ENCODE measurements around the gene PPM1D. TPM values are rescaled to one million over a fixed set of nuclear protein-coding genes. Genes with fewer than 3 reads are reported as not detected.
"Not testable (repeated sequence)": the region's sequence is repeated elsewhere in the genome, so short reads cannot be mapped to it uniquely, and the experiment has no call there.

PPM1D gene
- 10 to 100 TPM in 7 of 12 donors, 1 to 10 TPM in 3, not detected in 2; 9.7 to 16.4 (median 10.7) TPM for polyA plus RNA-seq (ENCODE audit: insufficient read length in 12 of 12)
- long read RNA-seq, donor 1, partial matches to known transcripts, result 8 of 8 reads
- long read RNA-seq, donor 1, other reads (novel, unspliced or antisense), result 0 of 8 reads
- long read RNA-seq, donor 2, full-length matches to known transcripts, result 5 of 5 reads
- long read RNA-seq, donor 2, partial matches to known transcripts, result 0 of 5 reads
- long read RNA-seq, donor 2, other reads (novel, unspliced or antisense), result 0 of 5 reads
- long read RNA-seq, donor 3, result 0 reads
- long read RNA-seq, donor 4, full-length matches to known transcripts, result 1 of 1 reads
- long read RNA-seq, donor 4, partial matches to known transcripts, result 0 of 1 reads
- long read RNA-seq, donor 4, other reads (novel, unspliced or antisense), result 0 of 1 reads
- long read RNA-seq, donor 5, full-length matches to known transcripts, result 5 of 5 reads
- long read RNA-seq, donor 5, partial matches to known transcripts, result 0 of 5 reads
- long read RNA-seq, donor 5, other reads (novel, unspliced or antisense), result 0 of 5 reads
- long read RNA-seq, donor 6, full-length matches to known transcripts, result 2 of 2 reads
- long read RNA-seq, donor 6, partial matches to known transcripts, result 0 of 2 reads
- long read RNA-seq, donor 6, other reads (novel, unspliced or antisense), result 0 of 2 reads
- long read RNA-seq, donor 7, full-length matches to known transcripts, result 2 of 2 reads
- long read RNA-seq, donor 7, partial matches to known transcripts, result 0 of 2 reads
- long read RNA-seq, donor 7, other reads (novel, unspliced or antisense), result 0 of 2 reads
- long read RNA-seq, donor 8, full-length matches to known transcripts, result 6 of 6 reads
- long read RNA-seq, donor 8, partial matches to known transcripts, result 0 of 6 reads
- long read RNA-seq, donor 8, other reads (novel, unspliced or antisense), result 0 of 6 reads
- long read RNA-seq, donor 9, full-length matches to known transcripts, result 3 of 3 reads
- long read RNA-seq, donor 9, partial matches to known transcripts, result 0 of 3 reads
- long read RNA-seq, donor 9, other reads (novel, unspliced or antisense), result 0 of 3 reads
- long read RNA-seq, donor 10, full-length matches to known transcripts, result 5 of 5 reads
- long read RNA-seq, donor 10, partial matches to known transcripts, result 0 of 5 reads
- long read RNA-seq, donor 10, other reads (novel, unspliced or antisense), result 0 of 5 reads
- long read RNA-seq, donor 11, full-length matches to known transcripts, result 2 of 2 reads
- long read RNA-seq, donor 11, partial matches to known transcripts, result 0 of 2 reads
- long read RNA-seq, donor 11, other reads (novel, unspliced or antisense), result 0 of 2 reads

DNA sequence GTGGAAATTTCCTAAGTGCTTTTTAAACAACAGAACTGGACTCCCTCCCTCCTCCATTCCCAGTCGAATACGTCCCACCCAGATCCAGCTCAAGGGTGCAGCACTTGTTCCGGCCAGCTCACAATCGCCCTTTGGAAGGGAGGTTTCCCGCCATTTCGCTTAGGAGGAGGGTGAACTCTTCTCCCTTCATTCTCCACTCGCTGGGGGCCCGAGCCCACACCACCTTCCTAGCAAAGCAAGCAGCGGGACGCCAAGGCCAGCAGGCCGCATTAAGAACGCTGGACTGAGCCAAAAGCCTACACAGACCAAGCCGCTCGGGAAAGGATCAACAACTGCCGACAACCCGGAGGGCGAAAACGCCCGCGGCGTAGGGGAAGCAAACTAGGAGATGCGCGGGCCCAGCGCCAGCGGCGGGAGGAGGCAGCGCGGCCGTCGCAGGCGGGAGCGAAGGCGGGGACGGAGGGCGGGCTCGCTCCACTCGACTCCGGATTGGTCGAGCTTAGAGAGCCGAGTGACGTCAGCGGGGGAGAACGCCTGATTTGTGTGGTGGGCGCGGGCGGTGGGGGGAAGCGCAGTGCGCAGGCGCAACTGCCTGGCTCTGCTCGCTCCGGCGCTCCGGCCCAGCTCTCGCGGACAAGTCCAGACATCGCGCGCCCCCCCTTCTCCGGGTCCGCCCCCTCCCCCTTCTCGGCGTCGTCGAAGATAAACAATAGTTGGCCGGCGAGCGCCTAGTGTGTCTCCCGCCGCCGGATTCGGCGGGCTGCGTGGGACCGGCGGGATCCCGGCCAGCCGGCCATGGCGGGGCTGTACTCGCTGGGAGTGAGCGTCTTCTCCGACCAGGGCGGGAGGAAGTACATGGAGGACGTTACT lies at the start of gene PPM1D:
Gene PPM1D, plus strand, starts transcription at position 574 of the 870 bp plus-strand sequence. Its CDS starts 222 bp downstream, at position 796.
- peak; percentile 100 for DNase-seq

DNA sequence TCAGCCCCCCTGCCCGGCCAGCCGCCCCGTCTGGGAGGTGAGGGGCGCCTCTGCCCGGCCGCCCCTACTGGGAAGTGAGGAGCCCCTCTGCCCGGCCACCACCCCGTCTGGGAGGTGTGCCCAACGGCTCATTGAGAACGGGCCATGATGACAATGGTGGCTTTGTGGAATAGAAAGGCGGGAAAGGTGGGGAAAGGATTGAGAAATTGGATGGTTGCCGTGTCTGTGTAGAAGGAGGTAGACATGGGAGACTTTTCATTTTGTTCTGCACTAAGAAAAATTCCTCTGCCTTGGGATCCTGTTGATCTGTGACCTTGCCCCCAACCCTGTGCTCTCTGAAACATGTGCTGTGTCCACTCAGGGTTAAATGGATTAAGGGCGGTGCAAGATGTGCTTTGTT lies 47.7 kb upstream of the PPM1D start:
- DNase-seq, result not testable (repeated sequence)

DNA sequence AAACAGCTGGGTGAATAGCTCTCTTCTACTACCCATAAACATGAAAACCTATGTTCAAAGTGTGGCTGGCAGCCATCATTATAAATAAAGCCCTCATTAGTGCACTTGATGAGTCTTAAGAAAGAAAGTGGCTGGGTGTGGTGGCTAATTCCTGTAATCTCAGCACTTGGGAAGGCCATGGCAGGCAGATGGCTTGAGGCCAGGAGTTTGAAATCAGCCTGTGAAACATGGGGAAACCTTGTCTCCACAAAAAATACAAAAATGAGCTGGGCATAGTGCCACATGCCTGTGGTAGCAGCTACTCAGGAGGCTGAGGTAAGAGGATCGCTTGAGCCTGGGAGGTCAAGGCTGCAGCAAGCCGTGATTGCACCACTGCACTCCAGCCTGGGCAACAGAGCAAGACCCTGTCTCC lies 45.6 kb upstream of the PPM1D start:
- no peak for DNase-seq

DNA sequence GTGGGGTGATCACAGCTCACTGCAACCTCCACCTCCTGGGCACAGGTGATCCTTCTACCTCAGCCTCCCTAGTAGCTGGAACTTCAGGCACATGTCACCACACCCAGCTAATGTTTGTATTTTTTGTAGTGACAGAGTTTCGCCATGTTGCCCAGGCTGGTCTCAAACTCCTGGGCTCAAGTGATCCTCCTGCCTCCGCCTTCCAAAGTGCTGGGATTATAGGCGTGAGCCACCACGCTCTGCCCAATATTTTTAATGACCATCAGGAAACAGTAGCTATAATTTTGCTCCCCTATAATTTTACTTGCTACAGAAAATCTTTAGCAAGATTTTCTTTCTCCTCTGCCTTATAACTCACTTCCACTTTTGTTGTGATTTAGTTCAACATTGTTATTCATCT lies 44.2 kb upstream of the PPM1D start:
- DNase-seq, result no peak

DNA sequence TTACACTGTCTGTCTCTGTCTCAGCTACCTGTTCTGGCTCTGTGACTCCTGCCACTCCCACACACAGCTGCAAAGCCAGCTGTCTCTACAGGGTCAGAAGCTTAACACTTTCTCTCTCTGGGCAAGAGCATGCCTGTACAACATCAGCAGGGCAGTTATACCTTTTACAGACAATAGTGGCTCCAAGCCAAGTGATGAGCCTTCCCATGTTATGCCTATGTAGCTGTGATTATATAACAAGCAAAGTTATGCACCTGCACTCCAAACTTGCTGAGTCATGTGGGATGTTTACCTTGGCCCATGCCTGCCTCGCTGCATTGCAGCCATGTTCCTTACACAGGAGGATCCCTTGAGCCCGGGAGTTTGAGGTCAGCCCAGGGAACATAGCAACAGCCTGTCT lies 42.2 kb upstream of the PPM1D start:
- DNase-seq, result no peak

DNA sequence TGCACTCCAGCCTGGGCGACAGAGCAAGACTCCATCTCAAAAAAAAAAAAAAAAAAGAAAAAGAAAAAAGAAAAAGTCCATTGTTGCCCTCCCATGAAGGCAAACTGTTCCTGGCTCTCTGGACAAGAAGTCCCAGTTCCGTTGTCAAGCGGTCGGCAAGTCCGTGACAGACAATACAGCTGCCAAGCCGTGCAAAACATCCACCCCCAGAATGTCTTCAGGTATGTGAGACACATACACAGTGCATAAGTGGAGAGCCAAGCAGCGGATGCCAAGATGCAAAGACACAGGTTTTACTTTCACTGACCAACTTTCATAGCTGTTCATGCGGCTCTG lies 40.4 kb upstream of the PPM1D start:
- DNase-seq, result no peak

DNA sequence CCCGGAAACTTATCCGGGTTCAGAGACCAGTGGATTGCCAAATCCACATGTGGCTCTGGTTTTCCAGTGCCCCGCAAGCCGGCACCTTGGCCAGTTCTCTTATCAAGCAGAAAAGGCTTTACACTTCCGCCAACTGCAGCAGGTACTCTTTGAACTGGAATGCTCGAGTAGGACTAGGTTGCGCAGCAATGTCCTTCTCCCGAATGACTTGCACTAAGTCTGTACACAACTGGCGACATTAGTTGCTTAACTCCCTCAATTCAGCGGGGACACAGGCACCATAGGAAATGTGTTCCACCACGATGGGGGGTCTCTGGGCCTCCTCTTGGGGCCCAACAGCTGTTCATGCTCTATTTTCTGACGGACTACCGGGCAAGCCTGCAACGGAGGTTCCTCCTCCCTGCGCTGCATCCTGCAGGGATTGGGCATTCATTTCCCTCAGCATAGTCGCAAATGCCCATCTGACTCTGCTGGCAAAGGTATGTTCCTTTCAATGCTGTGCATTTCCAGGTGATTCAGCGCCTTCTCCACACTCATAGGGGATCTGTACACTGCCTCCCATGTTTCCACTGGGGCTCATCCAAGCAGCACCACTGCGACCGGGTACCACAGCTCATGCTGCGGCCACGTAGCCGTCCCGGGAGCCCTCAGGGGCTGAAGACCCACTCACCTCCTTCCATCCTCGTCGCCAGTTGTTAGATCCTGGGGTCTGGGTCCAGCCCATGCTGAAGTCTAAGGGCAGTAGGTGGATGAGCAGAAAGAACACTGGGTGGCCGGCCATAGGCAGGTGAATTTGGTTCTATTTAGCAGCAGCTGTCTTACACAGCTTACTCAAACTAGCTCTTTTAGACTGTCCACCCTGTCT lies 39.8 kb upstream of the PPM1D start:
- no peak for DNase-seq

DNA sequence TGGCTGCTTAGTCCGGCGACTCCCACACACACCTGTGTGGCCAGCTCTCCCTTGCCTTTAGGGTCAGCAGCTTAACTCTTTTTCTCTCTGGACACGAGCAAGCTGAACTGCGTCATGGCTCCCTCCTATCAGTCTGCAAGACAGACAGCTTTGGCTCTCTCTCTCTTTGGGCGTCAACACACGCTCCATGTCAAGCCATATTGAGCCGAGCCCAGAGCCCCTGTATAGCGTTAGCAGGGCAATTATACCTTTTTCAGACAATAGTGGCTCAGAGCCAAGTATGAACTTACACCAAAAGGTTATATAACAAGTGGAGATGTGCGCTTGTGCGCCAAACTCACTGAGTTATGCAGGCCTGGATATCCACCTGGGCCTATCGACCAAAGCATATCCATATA lies 39.1 kb upstream of the PPM1D start:
- DNase-seq, result no peak

DNA sequence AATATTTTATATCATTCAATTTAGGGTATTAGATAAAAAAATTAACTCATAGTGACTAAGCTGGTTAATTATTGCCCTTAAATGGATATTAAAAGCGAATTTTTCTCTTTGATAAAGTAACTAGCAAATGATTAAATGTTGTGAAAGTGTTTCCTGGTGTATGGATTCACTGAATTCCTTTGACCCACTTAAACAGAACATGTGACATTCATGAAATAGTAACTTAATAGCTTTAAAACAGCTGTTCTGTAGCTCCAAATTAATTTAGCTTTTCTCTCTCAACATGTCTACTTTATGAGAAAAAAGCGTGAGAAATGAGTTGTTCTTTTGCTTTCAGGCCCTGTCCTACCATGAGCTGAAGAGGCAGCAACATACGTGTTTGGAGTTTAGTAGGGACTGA lies 37.6 kb upstream of the PPM1D start:
- no peak for DNase-seq

DNA sequence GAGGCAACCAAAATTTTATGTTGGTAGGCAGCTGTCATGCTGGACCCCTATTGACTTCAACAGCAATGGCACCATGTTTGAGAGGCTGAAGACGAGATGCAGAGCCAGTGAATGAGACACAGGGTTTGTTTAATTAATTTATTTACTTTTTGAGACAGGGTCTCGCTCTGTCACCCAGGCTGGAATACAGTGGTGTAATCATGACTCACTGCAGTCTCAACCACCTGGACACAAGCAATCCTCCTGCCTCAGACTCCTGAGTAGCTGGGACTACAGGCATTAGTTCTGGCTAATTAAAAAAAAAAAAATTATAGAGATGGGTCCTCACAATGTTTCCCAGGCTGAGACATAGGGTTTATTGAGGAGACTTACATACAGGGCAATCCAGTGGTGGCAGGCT lies 36.2 kb upstream of the PPM1D start:
- DNase-seq, result no peak

DNA sequence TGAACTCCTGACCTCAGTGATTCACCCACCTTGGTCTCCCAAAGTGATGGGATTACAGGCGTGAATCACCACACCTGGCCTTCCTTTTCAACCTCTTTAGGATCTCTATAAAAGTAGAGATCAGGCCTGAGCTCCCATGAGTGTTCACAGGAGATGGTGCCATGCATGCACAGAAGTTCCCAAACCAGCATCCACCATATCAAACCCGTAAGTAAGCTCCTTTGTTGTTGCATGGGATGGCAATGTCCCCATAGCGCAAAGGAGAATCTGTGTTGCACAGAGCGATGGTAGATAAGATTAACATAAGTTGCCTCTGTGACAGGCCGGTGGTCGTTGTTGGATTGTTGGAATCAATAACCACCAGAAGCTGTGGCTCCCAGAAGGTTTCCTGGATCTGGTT lies 34.8 kb upstream of the PPM1D start:
- no peak for DNase-seq

DNA sequence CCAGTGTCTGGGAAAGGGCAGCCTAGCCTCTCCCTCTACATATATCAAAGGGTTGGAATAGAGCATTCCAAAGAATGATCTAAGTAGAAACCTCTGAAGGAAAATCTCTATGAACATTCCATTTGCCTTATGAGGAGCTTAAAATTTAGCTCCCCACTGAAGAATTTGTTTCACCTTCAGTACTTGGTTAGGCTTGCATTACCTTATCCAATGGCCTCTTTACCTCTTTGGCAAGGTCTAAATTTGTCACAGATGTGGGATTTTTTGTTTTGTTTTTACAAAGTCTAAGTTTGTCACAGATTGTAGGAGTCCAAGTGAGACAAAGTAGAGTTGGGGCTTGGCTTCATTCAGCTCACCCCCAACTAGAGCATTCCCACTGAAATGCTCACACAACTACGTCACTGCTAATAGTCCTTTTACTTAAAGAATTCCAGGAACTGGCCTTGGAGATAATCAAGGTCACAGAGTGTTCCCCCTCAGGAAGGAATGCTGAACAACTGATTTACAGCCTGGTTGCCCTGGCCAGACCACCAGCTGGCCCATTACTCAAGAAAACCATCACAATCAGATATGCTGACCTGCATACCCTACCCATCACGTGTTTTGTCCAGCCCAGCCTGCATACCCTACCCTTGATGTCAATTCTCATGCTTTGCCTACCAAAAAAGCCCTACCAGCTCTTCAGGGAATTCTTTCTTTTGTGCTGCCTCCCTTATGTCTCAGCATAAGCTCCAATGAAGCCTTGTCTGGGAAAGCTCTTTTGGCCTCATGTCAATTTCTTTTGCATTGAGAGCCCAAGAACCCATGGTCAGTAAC lies 26.5 kb upstream of the PPM1D start:
- DNase-seq, result peak; percentile 6

DNA sequence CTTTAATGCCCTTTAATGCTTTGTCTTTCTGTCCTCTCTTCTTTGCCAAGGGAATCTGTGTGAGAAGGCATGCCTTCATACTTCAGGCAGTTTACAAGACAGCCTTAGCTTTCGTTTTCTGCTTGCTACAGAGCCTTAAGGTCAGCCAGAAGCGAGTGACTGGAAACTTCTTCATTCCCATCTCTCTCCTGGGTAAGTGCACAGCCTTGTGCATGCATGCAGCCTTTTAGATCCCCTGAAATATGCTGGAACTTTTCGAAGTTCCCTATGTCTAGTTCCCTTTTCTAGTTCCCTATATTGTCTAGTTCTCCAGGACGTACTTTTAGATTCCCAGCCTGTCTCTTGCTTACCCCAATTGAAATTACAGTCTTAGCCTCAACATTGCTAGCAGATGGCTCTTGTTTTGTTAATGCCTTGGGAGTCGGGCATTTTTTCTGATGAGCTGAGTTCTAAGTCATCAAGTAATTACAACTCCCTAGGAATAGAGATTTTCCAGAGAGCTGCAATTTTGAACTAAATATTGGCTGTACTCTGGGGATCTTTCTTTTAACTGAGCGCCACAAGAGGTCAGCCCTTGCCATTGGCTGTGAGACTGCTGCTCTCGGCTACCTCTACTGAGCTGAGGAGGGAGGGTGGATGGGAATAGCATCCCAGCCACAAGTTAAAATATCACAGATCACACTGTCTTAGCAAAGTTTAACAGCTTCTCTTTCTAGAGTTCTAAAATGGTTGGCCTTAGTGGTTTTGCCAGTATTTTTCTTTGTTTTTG lies 22.7 kb upstream of the PPM1D start:
- peak; percentile 73 for DNase-seq

DNA sequence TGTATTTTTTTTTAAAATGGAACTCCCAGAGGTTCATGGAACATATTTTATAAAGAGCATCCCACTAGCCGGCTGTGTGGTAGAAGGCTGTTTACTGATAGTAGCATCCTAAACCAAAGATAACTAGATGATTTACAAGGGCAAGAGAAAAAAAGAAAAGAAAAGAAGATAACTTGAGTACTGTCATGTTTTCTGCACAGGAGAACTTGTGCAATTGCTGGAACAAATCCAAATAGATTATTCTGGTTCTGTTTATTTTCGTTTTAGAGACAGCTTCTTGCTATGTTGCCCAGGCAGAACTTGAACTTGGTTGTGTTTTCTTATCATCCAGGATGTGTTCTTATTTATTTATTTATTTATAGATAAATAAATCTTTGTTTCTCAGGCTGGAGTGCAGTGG lies 20.9 kb upstream of the PPM1D start:
- DNase-seq, result no peak

DNA sequence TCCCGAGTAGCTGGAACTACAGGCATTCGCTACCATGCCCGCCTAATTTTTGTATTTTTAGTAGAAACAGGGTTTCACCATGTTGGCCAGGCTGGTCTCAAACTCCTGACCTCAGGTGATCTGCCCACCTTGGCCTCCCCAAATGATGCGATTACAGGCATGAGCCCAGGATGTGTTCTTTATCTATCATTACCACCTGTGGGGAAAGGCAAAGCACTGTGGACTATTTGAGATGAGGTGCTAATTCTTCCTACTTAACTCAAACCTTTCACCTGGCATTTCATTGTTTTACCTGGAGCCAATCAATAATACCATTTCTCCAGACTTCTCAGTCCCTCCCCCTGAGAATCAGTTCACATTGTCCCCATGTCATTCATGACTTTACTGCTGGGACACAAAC lies 20.4 kb upstream of the PPM1D start:
- no peak for DNase-seq

DNA sequence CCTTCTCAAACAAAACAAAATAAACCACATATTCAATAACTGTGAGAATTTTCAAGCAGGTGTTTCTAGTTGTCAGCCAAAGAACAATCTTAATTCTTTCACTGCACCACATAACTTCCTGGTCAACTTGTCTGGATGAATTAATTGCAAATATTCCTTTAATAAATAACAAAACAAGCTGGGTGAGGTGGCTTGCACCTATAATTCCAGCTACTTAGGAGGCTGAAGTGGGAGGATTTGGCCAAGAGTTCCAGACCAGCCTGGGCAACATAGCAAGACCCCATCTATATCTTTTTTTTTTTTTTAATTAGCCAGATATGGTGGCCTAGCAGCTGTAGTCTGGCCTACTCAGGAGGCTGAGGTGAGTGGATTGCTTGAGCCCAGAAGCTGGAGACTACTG lies 17.0 kb upstream of the PPM1D start:
- no peak for DNase-seq

DNA sequence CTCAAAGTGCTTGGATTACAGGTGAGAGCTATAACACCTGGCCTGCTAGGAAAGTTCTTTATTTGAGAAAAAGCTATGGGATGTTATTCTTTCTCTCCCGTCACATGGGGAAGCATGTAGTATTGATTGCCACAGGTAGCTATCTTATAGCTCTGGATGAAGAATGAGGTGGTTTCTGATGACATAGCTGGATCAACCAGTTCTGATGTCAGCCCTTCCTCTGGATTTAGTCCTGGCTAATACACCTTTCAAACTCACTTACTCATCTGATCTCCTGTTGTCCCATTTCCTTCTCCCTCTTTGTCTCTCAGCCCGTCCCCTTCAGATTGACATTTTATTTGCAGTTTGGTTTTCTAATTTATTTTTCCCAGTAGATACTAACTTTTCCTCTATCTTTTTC lies 14.1 kb upstream of the PPM1D start:
- DNase-seq, result no peak

DNA sequence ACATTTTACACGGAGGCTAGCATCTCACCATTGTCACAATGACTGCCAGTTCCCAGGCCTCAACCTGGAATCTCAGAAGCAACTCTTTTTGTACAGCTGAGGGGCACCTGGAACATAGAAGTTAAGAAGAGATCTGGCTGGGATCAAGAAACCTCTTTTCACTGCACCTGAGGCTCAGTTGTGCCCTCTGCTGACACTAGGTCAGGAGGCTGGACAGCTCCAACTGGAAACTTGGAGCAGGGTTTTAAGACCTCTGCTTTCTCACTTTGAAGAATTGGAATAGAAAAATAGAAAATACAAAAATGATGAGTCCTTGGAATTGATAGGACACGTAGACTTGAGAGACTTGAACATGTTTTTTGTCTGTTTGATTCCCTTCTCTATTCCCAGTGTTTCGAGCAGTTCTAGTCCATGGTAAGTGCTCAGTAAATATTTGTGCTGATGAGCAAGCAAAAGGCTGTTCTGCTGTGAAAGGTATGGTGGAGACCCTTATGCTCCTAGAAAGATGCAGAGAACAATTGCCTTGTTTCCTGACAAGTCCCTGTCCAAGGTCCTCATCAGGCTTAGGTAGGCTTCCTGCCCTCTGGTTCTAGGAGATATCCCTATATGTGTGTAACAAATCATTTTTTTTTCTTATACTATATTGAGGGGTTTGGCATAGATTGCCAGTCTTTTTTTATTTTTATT lies 13.6 kb upstream of the PPM1D start:
- no peak for DNase-seq

All from muscle of arm (tissue), 14 donors.